Measurements from ENCODE around the gene NXNL1. TPM values are rescaled to one million over a fixed set of nuclear protein-coding genes. Genes with fewer than 3 reads are reported as not detected.

The NXNL1 gene
- total RNA-seq, 1 donor from 2014 or later = not detected

DNA sequence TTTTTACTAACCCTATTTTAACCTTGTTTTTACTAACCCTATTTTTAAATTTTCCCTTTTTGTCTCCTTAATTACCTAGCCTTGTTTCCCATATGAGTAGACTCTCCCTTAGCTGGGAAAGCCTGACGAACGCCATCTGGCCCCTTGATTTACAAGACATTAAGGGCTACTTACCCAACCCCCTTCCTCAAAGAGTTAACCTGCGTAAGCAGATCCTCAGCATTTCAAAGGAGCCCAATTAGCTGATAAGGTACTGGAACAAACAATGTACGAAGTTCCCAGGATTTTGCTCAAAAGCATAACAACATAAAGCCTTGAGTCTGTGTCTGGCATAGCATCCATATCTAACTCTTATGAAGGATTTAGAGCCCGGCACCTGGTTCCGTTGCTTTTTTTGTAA is 45.6 kb downstream of the NXNL1 start:
- Histone ChIP-seq H3K36me3 (ENCODE audit: control insufficient read depth, insufficient read depth, low read length) (no peaks in the 10 kb centered on the region), H3K4me3 (ENCODE audit: low read depth, low read length) (no peak overlapping the region), H3K27me3 (ENCODE audit: control insufficient read depth, insufficient read depth, low read length) (peaks cover 3% of the 10 kb centered on the region)
- TF ChIP-seq, protein P1, sequence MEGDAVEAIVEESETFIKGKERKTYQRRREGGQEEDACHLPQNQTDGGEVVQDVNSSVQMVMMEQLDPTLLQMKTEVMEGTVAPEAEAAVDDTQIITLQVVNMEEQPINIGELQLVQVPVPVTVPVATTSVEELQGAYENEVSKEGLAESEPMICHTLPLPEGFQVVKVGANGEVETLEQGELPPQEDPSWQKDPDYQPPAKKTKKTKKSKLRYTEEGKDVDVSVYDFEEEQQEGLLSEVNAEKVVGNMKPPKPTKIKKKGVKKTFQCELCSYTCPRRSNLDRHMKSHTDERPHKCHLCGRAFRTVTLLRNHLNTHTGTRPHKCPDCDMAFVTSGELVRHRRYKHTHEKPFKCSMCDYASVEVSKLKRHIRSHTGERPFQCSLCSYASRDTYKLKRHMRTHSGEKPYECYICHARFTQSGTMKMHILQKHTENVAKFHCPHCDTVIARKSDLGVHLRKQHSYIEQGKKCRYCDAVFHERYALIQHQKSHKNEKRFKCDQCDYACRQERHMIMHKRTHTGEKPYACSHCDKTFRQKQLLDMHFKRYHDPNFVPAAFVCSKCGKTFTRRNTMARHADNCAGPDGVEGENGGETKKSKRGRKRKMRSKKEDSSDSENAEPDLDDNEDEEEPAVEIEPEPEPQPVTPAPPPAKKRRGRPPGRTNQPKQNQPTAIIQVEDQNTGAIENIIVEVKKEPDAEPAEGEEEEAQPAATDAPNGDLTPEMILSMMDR (IDR thresholded peaks at IDR 0.05; ENCODE audit: insufficient read depth, low read length, poor library complexity, severe bottlenecking) = no peak
- DNase-seq (ENCODE audit: low read depth) = no peak

GRCh38 chr19:17414097-17414496 is 46.6 kb downstream of the NXNL1 start:
- no peak for DNase-seq (ENCODE audit: low read depth)
- H3K36me3 ChIP-seq (ENCODE audit: control insufficient read depth, insufficient read depth, low read length) = no peaks in the 10 kb centered on the region
- H3K4me3 ChIP-seq (ENCODE audit: low read depth, low read length) = no peak overlapping the region
- TF ChIP-seq, protein P1 (IDR thresholded peaks at IDR 0.05; ENCODE audit: insufficient read depth, low read length, poor library complexity, severe bottlenecking) = no peak
- H3K27me3 ChIP-seq (ENCODE audit: control insufficient read depth, insufficient read depth, low read length) = peaks cover 3% of the 10 kb centered on the region

GRCh38 chr19:17411801-17412200 is 48.9 kb downstream of the NXNL1 start:
- no peak overlapping the region for H3K4me3 ChIP-seq (ENCODE audit: low read depth, low read length)
- DNase-seq (ENCODE audit: low read depth) = no peak
- TF ChIP-seq, protein P1 (IDR thresholded peaks at IDR 0.05; ENCODE audit: insufficient read depth, low read length, poor library complexity, severe bottlenecking) = no peak
- H3K27me3 ChIP-seq (ENCODE audit: control insufficient read depth, insufficient read depth, low read length) = peaks cover 3% of the 10 kb centered on the region
- no peaks in the 10 kb centered on the region for H3K36me3 ChIP-seq (ENCODE audit: control insufficient read depth, insufficient read depth, low read length)

DNA sequence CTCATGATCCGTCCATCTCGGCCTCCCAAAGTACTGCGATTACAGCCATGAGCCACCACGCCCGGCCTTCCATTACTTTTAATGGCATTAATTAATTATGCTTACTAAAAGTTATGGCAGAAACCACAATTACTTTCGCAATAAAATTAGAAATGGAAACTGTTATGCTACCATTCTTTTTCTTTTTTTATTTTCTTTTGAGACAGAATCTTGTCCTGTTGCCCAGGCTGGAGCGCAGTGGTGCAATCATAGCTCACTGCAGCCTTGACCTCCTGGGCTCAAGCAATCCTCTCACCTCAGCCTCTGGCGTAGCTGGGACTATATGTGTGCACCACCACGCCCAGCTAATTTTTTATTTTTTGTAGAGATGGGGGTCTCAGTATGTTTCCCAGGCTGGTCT is 50.7 kb downstream of the NXNL1 start:
- peaks cover 3% of the 10 kb centered on the region for H3K27me3 ChIP-seq (ENCODE audit: control insufficient read depth, insufficient read depth, low read length)
- H3K4me3 ChIP-seq (ENCODE audit: low read depth, low read length) = no peak overlapping the region
- H3K36me3 ChIP-seq (ENCODE audit: control insufficient read depth, insufficient read depth, low read length) = no peaks in the 10 kb centered on the region
- DNase-seq (ENCODE audit: low read depth) = no peak
- TF ChIP-seq, protein P1 (IDR thresholded peaks at IDR 0.05; ENCODE audit: insufficient read depth, low read length, poor library complexity, severe bottlenecking) = no peak

DNA sequence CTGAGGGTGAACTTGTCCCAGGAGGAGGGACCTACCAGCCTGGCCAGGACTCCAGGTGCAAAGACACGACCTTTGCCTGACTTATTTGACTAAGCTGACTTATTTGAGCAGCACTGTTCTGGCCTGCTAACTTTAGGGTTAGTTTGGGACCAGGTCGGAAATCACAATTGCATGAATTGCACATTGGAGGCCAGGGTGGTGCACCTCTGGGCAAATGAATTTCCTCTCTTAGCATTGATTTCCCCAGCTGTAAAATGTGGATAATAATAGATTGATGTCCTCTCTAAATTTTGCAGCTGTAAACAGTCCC is 53.9 kb downstream of the NXNL1 start:
- peaks cover 6% of the 10 kb centered on the region for H3K27me3 ChIP-seq (ENCODE audit: control insufficient read depth, insufficient read depth, low read length)
- H3K4me3 ChIP-seq (ENCODE audit: low read depth, low read length) = no peak overlapping the region
- TF ChIP-seq, protein P1 (IDR thresholded peaks at IDR 0.05; ENCODE audit: insufficient read depth, low read length, poor library complexity, severe bottlenecking) = no peak
- H3K36me3 ChIP-seq (ENCODE audit: control insufficient read depth, insufficient read depth, low read length) = no peaks in the 10 kb centered on the region
- no peak for DNase-seq (ENCODE audit: low read depth)

- no peaks in the 10 kb centered on the region for H3K36me3 ChIP-seq (ENCODE audit: control insufficient read depth, insufficient read depth, low read length)
- DNase-seq (ENCODE audit: low read depth) = no peak
- H3K4me3 ChIP-seq (ENCODE audit: low read depth, low read length) = no peak overlapping the region
- H3K27me3 ChIP-seq (ENCODE audit: control insufficient read depth, insufficient read depth, low read length) = peaks cover 5% of the 10 kb centered on the region
- TF ChIP-seq, protein P1 (IDR thresholded peaks at IDR 0.05; ENCODE audit: insufficient read depth, low read length, poor library complexity, severe bottlenecking) = no peak
These were observed 54.5 kb downstream of the NXNL1 start for GRCh38 chr19:17406046-17406886.

All from kidney epithelial cell (primary cell).